ENCODE results near the gene GRID2.
A peak's percentile ranks its signal among the peaks of the same experiment; 100 is the strongest.

Gene GRID2

DNA sequence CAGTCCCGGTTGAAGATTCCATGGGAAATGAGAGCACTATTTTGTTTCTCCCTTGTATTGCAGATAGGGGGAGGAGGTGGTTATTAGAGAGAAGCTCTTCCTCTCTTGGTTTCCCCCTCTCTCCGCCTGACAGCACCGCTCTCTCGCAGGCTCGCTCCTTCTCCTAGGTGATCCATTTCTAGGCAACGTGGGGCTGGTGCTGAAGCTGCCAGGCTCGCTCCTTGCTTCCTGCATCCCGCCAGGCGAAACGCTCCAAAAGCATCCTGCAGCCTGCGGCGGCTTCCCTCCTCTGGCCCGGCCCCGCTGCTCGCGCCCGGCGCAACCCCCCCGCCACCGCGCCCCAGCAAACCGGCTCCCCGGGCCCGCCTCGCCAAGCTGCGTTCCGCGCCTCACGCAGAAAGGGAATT is at the start of gene GRID2:
Gene GRID2 (plus strand): TSS at position 346 of the 407 bp plus-strand sequence.
- H3K36me3 ChIP-seq: no peaks in the 10 kb centered on the region
- peak within 1 kb of the TSS; percentile 82 for H3K4me3 ChIP-seq (ENCODE audit: low read depth, low read length)
- H3K27ac ChIP-seq: no peak within 1 kb of the TSS
- no peaks in the 10 kb centered on the region for H3K9me3 ChIP-seq (ENCODE audit: severe bottlenecking)
- no peaks in the 10 kb centered on the region for H3K27me3 ChIP-seq (ENCODE audit: insufficient read depth, low read depth, severe bottlenecking)
- DNase-seq: peak; percentile 54
- TF ChIP-seq, protein P1, sequence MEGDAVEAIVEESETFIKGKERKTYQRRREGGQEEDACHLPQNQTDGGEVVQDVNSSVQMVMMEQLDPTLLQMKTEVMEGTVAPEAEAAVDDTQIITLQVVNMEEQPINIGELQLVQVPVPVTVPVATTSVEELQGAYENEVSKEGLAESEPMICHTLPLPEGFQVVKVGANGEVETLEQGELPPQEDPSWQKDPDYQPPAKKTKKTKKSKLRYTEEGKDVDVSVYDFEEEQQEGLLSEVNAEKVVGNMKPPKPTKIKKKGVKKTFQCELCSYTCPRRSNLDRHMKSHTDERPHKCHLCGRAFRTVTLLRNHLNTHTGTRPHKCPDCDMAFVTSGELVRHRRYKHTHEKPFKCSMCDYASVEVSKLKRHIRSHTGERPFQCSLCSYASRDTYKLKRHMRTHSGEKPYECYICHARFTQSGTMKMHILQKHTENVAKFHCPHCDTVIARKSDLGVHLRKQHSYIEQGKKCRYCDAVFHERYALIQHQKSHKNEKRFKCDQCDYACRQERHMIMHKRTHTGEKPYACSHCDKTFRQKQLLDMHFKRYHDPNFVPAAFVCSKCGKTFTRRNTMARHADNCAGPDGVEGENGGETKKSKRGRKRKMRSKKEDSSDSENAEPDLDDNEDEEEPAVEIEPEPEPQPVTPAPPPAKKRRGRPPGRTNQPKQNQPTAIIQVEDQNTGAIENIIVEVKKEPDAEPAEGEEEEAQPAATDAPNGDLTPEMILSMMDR (IDR thresholded peaks at IDR 0.05; ENCODE audit: low read depth, low read length): peak; percentile 25; the same call in 1 of the 2 replicates

DNA sequence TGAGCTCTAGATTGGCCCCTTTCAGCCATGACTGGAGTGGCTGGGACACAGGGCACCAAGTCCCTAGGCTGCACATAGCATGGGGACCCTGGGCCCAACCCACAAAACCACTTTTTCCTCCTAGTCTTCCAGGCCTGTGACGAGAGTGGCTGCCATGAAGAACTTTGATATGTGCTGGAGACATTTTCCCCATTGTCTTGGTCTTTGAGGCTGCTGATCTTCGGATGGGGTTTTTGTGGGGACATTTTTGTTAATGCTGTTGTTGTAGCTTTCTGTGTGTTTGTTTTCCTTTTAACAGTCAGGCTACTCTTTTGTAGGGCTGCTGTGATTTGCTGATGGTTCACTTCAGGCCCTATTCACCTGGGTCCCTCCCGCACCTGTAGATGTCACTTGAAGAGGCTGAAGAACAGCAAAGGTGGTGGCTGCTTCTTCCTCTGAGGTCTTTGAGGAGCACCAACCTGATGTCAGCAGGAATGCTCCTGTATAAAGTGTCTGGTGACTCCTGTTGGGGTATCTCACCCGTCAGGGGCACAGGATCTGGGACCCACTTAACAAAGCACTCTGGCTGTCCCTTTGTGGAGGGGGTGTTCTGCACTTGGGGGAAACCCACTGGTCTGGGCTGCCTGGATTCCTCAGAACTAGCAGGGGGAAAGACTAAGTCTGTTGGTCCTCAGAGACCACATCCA is 49.6 kb upstream of the GRID2 start:
- DNase-seq: no peak
- H3K27ac ChIP-seq: no peak overlapping the region
- TF ChIP-seq, protein P1 (IDR thresholded peaks at IDR 0.05; ENCODE audit: low read depth, low read length): no peak
- no peak overlapping the region for H3K4me3 ChIP-seq (ENCODE audit: low read depth, low read length)
- no peaks in the 10 kb centered on the region for H3K36me3 ChIP-seq
- H3K27me3 ChIP-seq (ENCODE audit: insufficient read depth, low read depth, severe bottlenecking): no peaks in the 10 kb centered on the region
- peaks cover 17% of the 10 kb centered on the region for H3K9me3 ChIP-seq (ENCODE audit: severe bottlenecking)

DNA sequence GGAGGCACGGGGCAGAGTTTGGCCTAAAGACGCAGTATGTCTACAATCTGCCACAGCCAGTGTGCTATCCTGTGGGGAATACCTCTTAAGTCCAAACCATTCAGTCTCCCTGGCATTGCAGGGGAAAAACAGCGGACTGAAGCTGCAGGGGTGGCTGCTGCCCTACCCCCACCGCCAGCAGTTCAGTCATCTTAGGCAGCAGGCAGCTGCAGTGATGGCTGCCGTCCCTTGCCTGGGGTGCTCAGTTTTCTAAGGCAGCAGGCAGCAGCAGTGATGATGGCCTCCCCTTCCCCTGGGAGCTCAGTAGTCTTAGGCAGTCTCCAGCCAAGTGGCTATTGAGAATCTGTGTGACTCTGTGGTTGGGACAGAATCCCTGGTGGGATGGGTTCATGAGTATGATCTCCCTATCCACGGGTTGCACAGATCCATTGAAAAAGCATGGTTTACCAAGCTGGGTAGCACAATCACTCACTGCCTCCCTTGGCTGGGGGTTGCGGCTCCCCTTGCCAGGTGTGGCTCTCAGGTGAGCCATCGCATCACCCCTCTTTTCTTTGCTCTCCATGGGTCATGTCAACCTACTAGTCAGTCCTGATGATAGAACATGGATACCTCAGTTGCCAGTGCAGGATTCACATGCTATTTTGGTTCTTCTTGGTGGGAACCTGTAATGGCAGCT is 48.9 kb upstream of the GRID2 start:
- DNase-seq: no peak
- peaks cover 17% of the 10 kb centered on the region for H3K9me3 ChIP-seq (ENCODE audit: severe bottlenecking)

DNA sequence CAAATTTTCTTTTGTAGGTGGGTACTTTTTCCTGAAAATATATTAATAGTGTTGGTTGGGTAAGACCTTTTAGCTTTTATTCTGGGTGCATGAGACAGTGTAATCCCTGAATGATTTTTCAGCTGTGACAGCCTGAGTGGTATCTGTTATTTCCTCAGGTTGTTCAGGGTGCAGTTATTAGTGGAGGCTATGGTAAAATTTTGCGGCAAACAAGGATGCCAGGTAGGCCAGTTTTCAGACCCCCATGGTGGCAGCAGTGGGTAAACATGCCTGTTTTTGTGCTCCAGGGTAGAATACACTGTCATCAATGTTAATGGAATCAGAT is 47.9 kb upstream of the GRID2 start:
- H3K27ac ChIP-seq: no peak overlapping the region
- peaks cover 17% of the 10 kb centered on the region for H3K9me3 ChIP-seq (ENCODE audit: severe bottlenecking)
- TF ChIP-seq, protein P1 (IDR thresholded peaks at IDR 0.05; ENCODE audit: low read depth, low read length): no peak
- H3K27me3 ChIP-seq (ENCODE audit: insufficient read depth, low read depth, severe bottlenecking): no peaks in the 10 kb centered on the region
- no peak overlapping the region for H3K4me3 ChIP-seq (ENCODE audit: low read depth, low read length)
- no peaks in the 10 kb centered on the region for H3K36me3 ChIP-seq
- DNase-seq: no peak

More for the DNA sequence above, 48.9 kb upstream of the GRID2 start:
- Histone ChIP-seq H3K36me3 (no peaks in the 10 kb centered on the region), H3K27ac (no peak overlapping the region), H3K27me3 (ENCODE audit: insufficient read depth, low read depth, severe bottlenecking) (no peaks in the 10 kb centered on the region), H3K4me3 (ENCODE audit: low read depth, low read length) (no peak overlapping the region)
- TF ChIP-seq, protein P1 (IDR thresholded peaks at IDR 0.05; ENCODE audit: low read depth, low read length): no peak

DNA sequence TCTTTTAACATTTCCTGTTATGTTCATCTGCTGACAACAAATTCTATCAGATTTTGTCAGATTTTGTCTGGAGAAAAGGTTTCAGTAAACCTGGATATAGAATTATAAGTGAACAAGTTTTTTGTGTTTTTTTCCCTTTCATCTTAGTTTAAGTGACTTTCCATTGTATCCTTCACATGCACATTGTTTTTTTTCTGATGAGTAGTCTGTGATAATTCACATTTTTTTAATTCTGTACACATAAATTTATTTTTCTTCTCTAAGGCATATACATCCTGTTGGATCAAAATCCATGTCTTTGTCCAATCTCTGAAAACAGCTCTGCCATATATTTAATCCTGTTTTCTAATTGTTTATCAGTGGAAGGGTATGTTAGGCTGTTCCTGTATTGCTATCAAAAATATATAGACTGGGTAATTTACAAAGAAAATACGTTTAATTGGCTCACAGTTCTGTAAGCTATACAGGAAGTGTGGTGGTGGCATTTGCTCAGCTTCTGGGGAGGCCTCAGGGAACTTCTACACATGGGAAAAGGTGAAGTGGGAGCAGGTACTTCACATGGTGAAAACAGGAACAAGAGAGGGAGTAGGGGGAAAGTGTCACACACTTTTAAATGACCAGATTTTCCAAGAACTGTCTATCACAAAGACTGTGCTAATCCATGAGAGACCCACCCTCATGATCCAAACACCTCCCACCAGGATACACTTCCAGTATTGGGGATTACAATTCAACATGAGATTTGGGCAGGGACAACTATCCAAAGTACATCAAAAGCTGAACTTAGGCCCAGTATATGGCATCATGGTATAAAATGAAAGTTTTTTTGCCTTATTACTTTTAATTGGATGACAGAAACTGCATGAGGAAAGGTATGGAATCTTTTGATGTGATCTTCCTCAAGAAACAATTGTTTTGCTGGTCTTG is 45.6 kb upstream of the GRID2 start:
- Histone ChIP-seq H3K27me3 (ENCODE audit: insufficient read depth, low read depth, severe bottlenecking) (no peaks in the 10 kb centered on the region), H3K27ac (no peak overlapping the region), H3K4me3 (ENCODE audit: low read depth, low read length) (no peak overlapping the region), H3K9me3 (ENCODE audit: severe bottlenecking) (peaks cover 17% of the 10 kb centered on the region), H3K36me3 (no peaks in the 10 kb centered on the region)
- TF ChIP-seq, protein P1 (IDR thresholded peaks at IDR 0.05; ENCODE audit: low read depth, low read length): no peak
- DNase-seq: no peak

Measured in WERI-Rb-1 (cell line).